Activated effector memory CD4-positive, alpha-beta T cell treated with Interleukin-2 at 50 U/mL for 16 hours (primary cell): ENCODE data around the gene GAB2.

ENCODE experiments used
- DNase-seq: peaks from one replicate; pipeline ENCODE4 v3.0.0-alpha.2; 2020

The GAB2 gene

GRCh38 chr11:78426845-78427244 is 9.2 kb upstream of the GAB2 start:
- no peak for DNase-seq

DNA sequence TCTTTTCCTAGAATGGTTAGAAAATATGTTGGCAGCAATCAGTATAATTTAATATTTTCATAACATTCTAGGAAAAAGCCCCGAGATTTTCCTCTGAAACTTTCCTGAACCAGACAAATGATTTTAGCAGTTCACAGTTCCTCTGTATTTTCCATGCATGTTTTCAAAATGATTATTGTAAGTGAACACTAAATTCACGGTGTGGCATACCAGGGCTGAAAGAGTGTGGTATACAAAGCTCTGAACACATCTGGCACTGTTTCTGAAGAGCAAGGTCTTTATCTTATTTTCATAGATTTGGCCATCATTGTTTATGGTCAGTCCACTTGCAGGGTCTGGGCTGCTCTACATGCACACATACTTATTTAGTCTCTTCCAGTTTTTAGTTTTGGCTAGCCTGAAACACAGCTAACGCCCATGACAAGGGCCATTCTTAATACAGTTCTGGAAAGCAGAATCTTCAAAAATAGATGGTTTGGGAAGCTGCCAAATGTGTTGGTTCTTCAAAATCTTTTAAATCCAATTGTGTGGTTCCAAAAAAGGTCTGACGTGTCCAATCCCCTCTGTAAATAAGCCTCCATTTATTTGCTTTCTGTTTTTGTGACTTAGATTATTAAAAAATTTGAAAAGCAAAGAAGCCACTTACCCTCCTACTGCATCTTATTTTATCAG is 7.9 kb upstream of the GAB2 start:
- no peak for DNase-seq

GRCh38 chr11:78424334-78425270 is 7.0 kb upstream of the GAB2 start:
- no peak for DNase-seq

- no peak for DNase-seq
Measured at GRCh38 chr11:78423241-78423640, 5.6 kb upstream of the GAB2 start.

- DNase-seq = no peak
Measured at GRCh38 chr11:78420796-78421209, 3.2 kb upstream of the GAB2 start.

DNA sequence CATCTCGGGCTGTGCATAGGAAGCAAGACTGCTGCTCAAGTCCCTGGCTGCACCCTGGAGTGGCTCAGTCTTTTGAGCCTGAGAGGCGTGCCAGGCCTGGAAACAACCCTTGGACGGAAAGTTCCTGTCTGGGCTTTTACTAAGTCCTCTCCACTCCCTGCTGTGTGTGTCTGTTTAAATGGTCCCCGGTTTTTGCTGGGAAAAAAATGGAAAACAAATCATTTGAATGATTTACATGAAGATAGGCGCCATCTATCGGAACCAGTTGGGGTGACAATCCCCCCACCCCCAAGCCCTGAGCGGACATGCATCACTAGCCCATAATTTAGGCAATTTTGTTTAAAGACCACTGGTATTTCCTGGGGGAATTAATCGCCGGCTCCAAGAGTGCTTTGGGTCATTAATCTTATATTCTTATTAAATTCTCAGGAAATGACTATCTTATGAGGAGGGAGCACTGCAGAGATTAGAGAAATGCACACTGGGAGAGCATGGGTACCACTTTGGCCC is 2.7 kb upstream of the GAB2 start:
- DNase-seq = no peak

- DNase-seq = no peak
Measured at GRCh38 chr11:78419327-78419726, 1.7 kb upstream of the GAB2 start.

DNA sequence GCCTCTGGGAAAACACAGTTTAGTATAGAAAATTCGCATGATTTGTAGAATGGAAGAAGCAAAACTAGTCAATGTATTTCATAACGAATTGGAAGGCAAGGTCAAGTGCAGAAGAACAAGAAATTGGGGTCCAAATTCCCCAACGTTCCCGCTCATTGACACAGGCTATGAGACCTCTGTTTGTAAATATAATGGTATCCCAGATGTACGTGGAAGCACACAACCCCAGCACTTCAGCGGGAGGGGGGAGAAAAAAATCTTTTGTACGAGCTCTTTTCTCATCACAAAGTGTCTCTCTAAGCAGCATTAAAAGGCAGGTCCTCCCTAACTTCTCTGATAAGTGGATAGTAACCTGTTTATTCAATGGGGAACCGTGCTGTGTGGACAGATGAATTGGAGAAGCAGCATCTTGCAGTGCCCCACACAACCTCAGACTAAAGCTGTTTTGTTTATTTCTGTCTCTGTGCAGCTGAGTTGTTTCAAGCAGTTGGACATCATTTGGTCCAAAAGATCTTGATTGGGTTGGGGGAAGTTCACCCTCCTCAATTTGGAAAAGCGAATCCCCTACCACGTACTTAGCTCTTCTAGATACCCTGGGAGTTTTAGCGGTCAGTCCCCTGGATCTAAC is 1.1 kb upstream of the GAB2 start:
- no peak for DNase-seq

GRCh38 chr11:78417888-78418583 is 416 bp upstream of the GAB2 start:
- peak; percentile 73 for DNase-seq

DNA sequence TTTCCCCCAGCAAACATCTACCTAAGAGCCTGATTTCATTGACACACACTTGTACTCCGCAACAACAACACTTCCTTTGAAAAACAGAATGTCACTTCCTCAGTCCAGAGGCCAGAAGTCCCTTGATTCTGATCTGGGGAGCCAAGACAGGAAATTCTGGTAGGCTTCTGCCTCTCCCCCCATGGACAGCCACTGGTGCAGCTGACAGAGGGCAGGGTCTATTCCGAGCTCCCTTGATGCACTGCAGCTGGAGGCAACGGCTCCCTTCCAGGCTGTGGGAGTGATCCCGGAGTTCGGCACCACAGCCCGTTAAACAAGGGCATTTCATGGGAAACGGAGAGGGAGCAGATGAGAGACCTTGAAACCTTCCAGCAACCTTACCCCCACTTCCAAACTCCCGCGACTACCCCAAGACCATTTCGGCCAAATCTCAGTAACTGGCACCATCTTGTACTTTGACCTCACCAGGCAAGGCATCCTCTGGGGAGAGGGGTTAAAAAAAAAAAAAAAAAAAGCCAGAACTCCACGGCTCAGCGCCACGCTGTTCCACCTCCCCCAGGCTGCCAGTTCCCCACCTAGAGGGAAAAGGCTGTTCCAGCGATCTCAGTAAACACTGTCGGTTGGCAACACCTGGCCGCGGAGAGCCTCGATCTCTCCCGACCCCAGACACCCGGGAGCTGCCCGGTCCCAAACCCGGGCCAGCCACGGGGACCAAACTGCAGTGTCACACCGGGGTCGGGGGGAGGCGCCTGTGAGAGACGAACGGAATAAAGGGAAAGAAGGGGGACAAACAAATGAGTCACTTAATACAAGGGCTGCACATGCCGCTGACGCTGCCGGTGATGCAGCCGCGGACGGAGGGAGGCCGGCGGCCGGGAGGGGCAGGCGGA is 1.1 kb downstream of the GAB2 start:
- DNase-seq = peak; percentile 66

GRCh38 chr11:78415338-78415737 is 2.3 kb downstream of the GAB2 start:
- DNase-seq = no peak

DNA sequence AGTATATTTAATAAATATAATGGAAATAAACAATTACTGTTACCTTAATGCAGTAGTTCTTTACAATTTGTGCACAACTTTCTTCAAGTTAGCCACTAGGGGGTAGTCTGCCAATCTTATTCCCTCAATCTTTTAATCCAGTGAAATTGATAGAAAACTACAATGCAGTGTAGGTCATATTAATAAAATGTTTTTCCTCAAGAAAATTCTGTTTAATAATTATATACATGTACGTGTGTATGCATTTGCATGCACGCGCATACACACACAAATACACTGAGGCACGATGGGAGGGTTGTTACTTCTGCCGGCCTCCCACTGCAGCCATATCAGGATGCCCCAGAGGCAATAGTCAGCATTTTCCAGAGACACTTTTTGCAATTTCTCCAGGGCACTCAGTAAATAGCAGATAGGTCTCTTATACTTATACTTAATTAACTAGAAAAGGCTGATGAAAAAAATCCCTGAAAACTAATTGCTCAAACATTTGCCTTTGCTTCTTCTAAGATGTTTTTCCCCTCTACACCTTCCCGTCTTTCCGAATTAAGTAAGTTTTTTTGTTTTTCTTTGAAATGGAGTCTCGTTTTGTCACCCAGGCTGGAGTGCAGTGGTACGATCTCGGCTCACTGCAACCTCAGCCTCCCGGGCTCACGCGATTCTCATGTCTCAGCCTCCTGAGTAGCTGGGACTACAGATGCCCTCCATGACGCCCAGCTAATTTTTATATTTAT is 3.1 kb downstream of the GAB2 start:
- no peak for DNase-seq

DNA sequence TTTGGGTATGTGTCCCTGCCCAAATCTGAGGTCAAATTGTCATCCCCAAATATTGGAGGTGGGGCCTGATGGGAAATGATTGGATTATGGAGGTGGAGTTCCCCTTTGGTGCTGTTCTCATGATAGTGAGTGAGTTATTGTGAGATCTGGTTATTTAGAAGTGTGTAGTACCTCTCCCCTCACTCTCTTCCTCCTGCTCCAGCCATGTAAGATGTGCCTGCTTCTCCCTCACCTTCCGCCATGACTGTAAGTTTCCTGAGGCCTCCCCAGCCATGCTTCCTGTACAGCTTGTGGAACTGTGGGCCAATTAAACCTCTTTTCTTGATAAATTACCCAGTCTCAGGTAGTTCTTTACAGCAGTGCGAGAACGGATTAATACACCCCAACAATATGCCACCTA is 9.0 kb downstream of the GAB2 start:
- DNase-seq = no peak

- DNase-seq = no peak
Measured at GRCh38 chr11:78406568-78407196, 10.9 kb downstream of the GAB2 start.

DNA sequence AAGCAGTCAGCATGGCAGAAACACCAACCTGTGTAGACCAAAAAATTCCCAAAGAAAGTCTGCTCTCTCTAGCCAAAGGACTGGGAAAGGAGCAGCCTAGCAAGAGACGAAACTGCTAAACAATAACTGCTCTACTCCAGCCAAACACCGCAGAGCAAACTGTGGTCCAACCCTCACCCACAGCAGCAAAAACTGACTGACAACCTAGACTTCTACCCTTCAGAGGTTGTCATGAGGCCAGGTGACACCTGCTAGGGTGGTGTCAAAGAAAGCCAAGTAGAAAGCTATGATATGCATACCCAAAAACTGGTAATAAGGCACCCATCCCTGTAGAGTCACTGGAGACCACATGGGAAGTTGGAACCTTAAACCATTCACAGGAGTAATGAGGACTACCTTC is 11.8 kb downstream of the GAB2 start:
- no peak for DNase-seq

DNA sequence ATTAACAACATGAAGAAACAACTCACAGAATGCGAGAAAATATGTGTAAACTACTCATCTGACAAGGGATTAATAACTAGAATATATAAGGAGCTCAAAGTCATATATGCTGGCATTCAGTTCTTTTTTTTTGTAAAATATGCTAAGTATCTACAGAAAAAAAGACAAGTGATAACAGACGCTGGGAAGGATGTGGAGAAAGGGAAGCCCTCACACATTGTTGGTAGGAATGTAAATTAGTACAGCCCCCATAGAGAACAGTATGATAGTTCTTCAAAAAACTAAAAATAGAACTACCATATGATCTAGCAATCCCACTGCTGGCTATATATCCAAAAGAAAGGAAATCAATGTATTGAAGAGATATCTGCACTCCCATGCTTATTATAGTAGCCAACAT is 13.8 kb downstream of the GAB2 start:
- DNase-seq = no peak

GRCh38 chr11:78402847-78403246 is 14.8 kb downstream of the GAB2 start:
- no peak for DNase-seq

DNA sequence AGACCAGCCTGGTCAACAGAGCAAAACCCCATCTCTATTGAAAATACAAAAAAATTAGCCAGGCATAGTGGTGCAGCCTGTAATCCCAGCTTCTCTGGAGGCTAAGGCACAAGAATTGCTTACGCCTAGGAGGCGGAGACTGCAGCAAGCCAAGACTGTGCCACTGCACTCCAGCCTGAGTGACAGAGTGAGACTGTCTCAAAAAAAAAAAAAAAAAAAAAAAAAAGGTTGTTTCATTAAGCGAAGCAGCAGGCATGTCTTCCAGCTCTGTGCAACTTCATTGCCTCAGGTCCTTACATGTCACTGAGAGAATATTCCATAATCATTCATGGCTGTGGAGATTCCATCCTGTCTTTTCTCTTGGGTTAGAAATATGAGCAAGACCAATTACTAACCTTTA is 16.9 kb downstream of the GAB2 start:
- DNase-seq = no peak

- no peak for DNase-seq
Measured at GRCh38 chr11:78400116-78400515, 17.5 kb downstream of the GAB2 start.

DNA sequence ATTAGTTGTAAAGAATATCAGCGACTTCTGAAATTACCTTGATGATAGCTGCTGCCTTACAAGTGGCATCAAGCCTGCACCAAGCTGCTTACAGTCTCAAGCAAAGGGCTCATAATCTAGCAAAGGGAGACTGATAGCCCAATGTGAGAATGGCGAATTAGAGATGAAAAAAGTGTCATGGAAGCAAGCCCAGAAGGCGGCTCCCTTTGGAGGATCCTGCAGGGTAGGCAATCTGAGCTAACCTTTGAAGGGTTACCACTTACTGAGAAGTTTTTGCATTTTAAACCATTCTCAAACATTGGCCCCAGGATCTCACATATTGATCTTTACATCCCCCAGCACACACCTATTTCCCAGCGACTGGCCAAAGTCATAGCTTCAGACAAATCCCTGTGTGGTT is 18.5 kb downstream of the GAB2 start:
- no peak for DNase-seq

GRCh38 chr11:78398715-78399114 is 18.9 kb downstream of the GAB2 start:
- DNase-seq = no peak
